HepG2 (cell line): ENCODE results near the gene TMEM270.

ENCODE experiments used
- HIVEP1 ChIP-seq: sonication (generic); formaldehyde crosslinking; IDR thresholded peaks from 2 replicates; pipeline ENCODE4 v1.4.0; 2020; ENCODE audit warnings: mild to moderate bottlenecking, missing genetic modification reagents
- KAT2B ChIP-seq: fragments of 150-350 bp; IDR thresholded peaks from 2 replicates; pipeline ENCODE4 v1.6.1; 2014; ENCODE audit warnings: low read depth, low read length, borderline replicate concordance
- RELA ChIP-seq: sonication (generic); formaldehyde crosslinking; IDR thresholded peaks from 2 replicates; pipeline ENCODE4 v1.4.0; 2020; ENCODE audit warnings: missing genetic modification reagents
- TF ChIP-seq, protein P1 (sequence below): sonication (generic); formaldehyde crosslinking; IDR thresholded peaks from 2 replicates; pipeline ENCODE4 v1.5.0; 2020; ENCODE audit warnings: mild to moderate bottlenecking, missing genetic modification reagents, moderate library complexity
- TF ChIP-seq, protein P2 (sequence below): sonication (generic); formaldehyde crosslinking; IDR thresholded peaks from 2 replicates; pipeline ENCODE4 v1.8.1; 2022; ENCODE audit warnings: mild to moderate bottlenecking, missing genetic modification reagents
- TF ChIP-seq, protein P3 (sequence below): sonication (generic); formaldehyde crosslinking; IDR thresholded peaks from 2 replicates; pipeline ENCODE4 v1.8.0; 2022; ENCODE audit warnings: mild to moderate bottlenecking, missing genetic modification reagents; ENCODE audit not compliant: insufficient replicate concordance
- TF ChIP-seq, protein P4 (sequence below): sonication (generic); formaldehyde crosslinking; conservative IDR thresholded peaks from 2 replicates; pipeline ENCODE4 v1.4.0; 2020; ENCODE audit warnings: missing genetic modification reagents

DNA sequence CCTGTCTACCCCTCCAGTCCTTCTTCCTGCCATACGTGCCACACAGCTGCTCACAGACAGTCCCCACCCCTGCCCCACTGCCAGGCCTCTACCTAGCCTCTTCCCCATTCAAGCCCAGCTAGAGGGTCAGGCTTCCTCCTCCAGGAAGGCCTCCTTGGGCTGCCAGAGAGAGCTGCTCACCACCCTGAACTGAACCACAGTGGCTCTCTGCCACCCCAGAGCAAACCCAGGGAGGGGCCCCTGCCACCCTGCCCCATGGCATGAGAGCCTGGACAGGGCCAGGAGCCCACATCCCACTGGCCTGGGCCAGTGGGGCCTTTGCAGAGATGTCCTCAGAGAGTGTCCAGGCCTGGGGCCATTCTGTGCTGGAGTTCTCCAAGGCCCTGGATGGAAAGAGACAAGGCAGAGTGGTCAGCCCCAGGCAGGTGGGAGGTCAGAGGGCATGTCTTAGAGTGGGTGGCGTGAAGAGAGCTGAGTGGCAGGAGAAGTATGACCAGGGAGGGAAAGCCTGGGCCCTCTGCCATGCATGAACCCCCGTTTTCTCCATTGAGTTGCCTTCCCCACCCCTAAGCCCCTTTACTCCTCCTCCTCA lies 40.4 kb downstream of the TMEM270 start:
- TF ChIP-seq KAT2B (no peak), HIVEP1 (no peak), RELA (CRISPR knock-in tag) (no peak)
- TF ChIP-seq, protein P1, sequence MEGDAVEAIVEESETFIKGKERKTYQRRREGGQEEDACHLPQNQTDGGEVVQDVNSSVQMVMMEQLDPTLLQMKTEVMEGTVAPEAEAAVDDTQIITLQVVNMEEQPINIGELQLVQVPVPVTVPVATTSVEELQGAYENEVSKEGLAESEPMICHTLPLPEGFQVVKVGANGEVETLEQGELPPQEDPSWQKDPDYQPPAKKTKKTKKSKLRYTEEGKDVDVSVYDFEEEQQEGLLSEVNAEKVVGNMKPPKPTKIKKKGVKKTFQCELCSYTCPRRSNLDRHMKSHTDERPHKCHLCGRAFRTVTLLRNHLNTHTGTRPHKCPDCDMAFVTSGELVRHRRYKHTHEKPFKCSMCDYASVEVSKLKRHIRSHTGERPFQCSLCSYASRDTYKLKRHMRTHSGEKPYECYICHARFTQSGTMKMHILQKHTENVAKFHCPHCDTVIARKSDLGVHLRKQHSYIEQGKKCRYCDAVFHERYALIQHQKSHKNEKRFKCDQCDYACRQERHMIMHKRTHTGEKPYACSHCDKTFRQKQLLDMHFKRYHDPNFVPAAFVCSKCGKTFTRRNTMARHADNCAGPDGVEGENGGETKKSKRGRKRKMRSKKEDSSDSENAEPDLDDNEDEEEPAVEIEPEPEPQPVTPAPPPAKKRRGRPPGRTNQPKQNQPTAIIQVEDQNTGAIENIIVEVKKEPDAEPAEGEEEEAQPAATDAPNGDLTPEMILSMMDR (CRISPR knock-in tag), result no peak
- TF ChIP-seq, protein P2, sequence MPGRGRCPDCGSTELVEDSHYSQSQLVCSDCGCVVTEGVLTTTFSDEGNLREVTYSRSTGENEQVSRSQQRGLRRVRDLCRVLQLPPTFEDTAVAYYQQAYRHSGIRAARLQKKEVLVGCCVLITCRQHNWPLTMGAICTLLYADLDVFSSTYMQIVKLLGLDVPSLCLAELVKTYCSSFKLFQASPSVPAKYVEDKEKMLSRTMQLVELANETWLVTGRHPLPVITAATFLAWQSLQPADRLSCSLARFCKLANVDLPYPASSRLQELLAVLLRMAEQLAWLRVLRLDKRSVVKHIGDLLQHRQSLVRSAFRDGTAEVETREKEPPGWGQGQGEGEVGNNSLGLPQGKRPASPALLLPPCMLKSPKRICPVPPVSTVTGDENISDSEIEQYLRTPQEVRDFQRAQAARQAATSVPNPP (CRISPR knock-in tag), result no peak
- TF ChIP-seq, protein P3, sequence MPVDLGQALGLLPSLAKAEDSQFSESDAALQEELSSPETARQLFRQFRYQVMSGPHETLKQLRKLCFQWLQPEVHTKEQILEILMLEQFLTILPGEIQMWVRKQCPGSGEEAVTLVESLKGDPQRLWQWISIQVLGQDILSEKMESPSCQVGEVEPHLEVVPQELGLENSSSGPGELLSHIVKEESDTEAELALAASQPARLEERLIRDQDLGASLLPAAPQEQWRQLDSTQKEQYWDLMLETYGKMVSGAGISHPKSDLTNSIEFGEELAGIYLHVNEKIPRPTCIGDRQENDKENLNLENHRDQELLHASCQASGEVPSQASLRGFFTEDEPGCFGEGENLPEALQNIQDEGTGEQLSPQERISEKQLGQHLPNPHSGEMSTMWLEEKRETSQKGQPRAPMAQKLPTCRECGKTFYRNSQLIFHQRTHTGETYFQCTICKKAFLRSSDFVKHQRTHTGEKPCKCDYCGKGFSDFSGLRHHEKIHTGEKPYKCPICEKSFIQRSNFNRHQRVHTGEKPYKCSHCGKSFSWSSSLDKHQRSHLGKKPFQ (CRISPR knock-in tag), result no peak
- TF ChIP-seq, protein P4, sequence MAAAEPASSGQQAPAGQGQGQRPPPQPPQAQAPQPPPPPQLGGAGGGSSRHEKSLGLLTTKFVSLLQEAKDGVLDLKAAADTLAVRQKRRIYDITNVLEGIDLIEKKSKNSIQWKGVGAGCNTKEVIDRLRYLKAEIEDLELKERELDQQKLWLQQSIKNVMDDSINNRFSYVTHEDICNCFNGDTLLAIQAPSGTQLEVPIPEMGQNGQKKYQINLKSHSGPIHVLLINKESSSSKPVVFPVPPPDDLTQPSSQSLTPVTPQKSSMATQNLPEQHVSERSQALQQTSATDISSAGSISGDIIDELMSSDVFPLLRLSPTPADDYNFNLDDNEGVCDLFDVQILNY, result no peak
